Karpas-422 (cell line): Measurements from ENCODE around the gene AP1G2. TPM values are rescaled to one million over a fixed set of nuclear protein-coding genes. Genes with fewer than 3 reads are reported as not detected.
A peak's percentile ranks its signal among the peaks of the same experiment; 100 is the strongest.

Source experiments
- DNase-seq: peaks from one replicate; pipeline ENCODE4 v3.0.0-alpha.2; 2015
- H2AFZ ChIP-seq: fragments of 200-600 bp; sonication (generic); 2 replicates; pipeline ENCODE4 v1.6.1; 2014; ENCODE audit warnings: antibody characterized with exemption, low read length, mixed read lengths
- H3K27ac ChIP-seq: fragments of 200-600 bp; sonication (generic); 2 replicates; pipeline ENCODE4 v1.5.1; 2014; ENCODE audit warnings: mild to moderate bottlenecking, low read length, moderate library complexity
- H3K27me3 ChIP-seq: fragments of 200-600 bp; sonication (generic); 2 replicates; pipeline ENCODE4 v1.6.1; 2014; ENCODE audit warnings: low read length, mixed read lengths
- H3K36me3 ChIP-seq: fragments of 200-600 bp; sonication (generic); 2 replicates; pipeline ENCODE4 v1.6.1; 2014; ENCODE audit warnings: low read length, mixed read lengths; ENCODE audit not compliant: insufficient read depth
- H3K4me1 ChIP-seq: fragments of 200-600 bp; sonication (generic); 2 replicates; pipeline ENCODE4 v1.6.1; 2014; ENCODE audit warnings: mild to moderate bottlenecking, low read length, mixed read lengths
- H3K4me2 ChIP-seq: fragments of 200-600 bp; sonication (generic); 2 replicates; pipeline ENCODE4 v1.6.1; 2014; ENCODE audit warnings: low read length, low read depth, mild to moderate bottlenecking; ENCODE audit not compliant: poor library complexity, severe bottlenecking
- H3K4me3 ChIP-seq: fragments of 200-600 bp; sonication (generic); 2 replicates; pipeline ENCODE4 v1.5.1; 2014; ENCODE audit warnings: mild to moderate bottlenecking, antibody characterized with exemption, low read length, mixed read lengths
- H3K79me2 ChIP-seq: fragments of 200-600 bp; sonication (generic); 2 replicates; pipeline ENCODE4 v1.6.1; 2014; ENCODE audit warnings: mild to moderate bottlenecking, low read length, mixed read lengths
- H3K9ac ChIP-seq: fragments of 200-600 bp; sonication (generic); 2 replicates; pipeline ENCODE4 v1.6.0; 2014; ENCODE audit warnings: low read length
- H3K9me2 ChIP-seq: fragments of 200-600 bp; sonication (generic), shearing (Covaris generic); replicated peaks from 2 replicates; pipeline ENCODE4 v1.6.0; 2014; ENCODE audit warnings: mild to moderate bottlenecking, low read length, moderate library complexity; ENCODE audit not compliant: insufficient read depth
- H3K9me3 ChIP-seq: fragments of 300-700, 200-600 bp; sonication (generic); 2 replicates; pipeline ENCODE4 v1.6.1; 2014; ENCODE audit warnings: low read length, mixed read lengths
- H4K20me1 ChIP-seq: fragments of 200-600 bp; sonication (generic); 2 replicates; pipeline ENCODE4 v1.6.1; 2014; ENCODE audit warnings: mild to moderate bottlenecking, antibody characterized with exemption, low read length, low read depth; ENCODE audit not compliant: insufficient read depth
- total RNA-seq: library from RNA; depleted of rRNA; stranded (reverse); fragments of >200 nt; shearing (Covaris generic); gene quantifications from 2 replicates; pipeline ENCODE4 v1.2.3, GENCODE V29; 2014; ENCODE audit warnings: low replicate concordance

The AP1G2 gene
- total RNA-seq, 1 experiment from 2014 or later, result 207 TPM

DNA sequence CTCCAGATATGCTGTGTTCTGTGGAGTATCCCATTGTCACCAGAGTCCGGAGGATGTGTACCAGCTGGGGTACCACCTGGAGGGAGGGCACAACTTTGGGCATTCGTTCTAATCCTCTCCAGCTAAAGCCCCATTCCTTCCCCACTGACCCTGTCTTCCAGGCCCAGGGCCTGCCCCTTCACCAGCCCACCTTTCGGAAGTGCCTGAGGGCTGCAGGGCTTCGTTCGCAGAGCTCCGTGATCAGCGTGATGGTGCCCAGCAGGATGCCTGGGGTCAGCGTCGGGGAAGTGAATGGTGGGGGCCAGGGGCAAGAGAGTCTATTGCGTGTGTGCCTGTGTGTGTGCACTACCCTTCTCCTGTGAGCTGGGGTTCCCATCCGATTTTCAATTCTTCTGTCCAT is 2.0 kb downstream of the AP1G2 start:
- no peak overlapping the region for H3K4me3 ChIP-seq
- no peaks in the 10 kb centered on the region for H3K27me3 ChIP-seq
- H3K9me2 ChIP-seq, result no peaks in the 10 kb centered on the region
- H3K36me3 ChIP-seq, result peaks cover 31% of the 10 kb centered on the region; the same call in 1 of the 2 replicates
- H3K79me2 ChIP-seq, result peaks cover 23% of the 10 kb centered on the region
- no peaks in the 10 kb centered on the region for H3K9me3 ChIP-seq
- peaks cover 34% of the 10 kb centered on the region for H3K4me1 ChIP-seq
- DNase-seq, result no peak
- H4K20me1 ChIP-seq, result no peaks in the 10 kb centered on the region; the same call in 1 of the 2 replicates
- H3K9ac ChIP-seq, result peak overlapping the region; percentile 87; the same call in 1 of the 2 replicates
- H3K4me2 ChIP-seq, result no peak overlapping the region
- no peak overlapping the region for H2AFZ ChIP-seq
- H3K27ac ChIP-seq, result no peak overlapping the region

DNA sequence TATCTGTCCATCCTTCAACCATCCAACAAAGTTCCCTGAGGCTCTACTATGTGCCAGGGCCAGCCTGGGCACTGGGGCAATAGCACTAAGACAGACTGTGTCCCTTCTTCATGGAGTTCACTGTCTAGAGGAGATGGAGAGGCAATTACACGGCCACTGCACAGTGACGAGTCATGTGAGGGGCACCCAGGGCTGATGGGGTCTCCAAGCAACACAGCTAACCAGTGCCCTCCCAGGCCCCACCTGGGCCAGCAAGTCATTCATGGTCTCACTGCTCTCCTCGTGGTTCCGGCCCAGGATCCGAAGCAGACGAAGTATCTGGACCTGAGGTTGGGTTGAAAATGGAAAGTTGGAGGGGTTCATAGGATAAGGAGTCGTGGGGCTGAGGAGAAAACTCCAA is 2.7 kb downstream of the AP1G2 start:
- DNase-seq, result no peak
- Histone ChIP-seq H3K36me3 (peaks cover 36% of the 10 kb centered on the region; the same call in 1 of the 2 replicates), H3K4me2 (no peak overlapping the region), H3K27ac (no peak overlapping the region), H3K9me2 (no peaks in the 10 kb centered on the region), H3K79me2 (peaks cover 24% of the 10 kb centered on the region), H3K4me3 (no peak overlapping the region), H3K9ac (no peak overlapping the region), H3K9me3 (no peaks in the 10 kb centered on the region), H3K4me1 (peaks cover 32% of the 10 kb centered on the region), H3K27me3 (no peaks in the 10 kb centered on the region), H2AFZ (no peak overlapping the region), H4K20me1 (no peaks in the 10 kb centered on the region; the same call in 1 of the 2 replicates)

DNA sequence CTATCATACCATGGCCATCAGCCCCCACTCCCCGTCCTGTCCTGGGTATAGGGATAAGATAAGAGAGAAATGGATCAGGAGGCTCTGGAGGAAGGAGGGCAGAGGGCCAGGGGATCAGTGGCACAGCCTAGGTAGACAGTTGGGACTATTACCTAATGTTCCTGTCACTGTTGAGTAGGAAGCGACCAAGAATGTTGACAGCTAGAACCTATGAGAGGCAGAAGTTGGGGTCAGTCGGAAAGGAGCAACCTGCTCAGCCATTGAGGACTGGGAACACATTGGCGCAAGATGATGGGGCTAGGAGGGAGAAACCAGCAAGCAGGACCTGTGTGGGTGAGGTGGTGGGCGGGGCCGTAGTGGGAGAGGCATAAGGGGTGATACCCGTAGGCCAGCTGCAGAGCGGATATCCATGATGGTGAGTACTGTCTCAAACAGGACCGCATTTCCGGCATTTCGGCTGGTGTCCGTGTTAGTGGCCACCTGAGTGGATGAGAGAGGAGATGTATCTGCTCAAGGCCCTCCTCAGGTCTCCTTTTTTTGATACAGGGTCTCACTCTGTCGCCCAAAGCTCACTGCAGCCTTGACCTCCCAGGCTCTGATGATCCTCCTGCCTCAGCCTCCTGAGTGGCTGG is 3.3 kb downstream of the AP1G2 start:
- Histone ChIP-seq H3K4me3 (no peak overlapping the region), H3K9me2 (no peaks in the 10 kb centered on the region), H3K9ac (no peak overlapping the region), H3K36me3 (peaks cover 40% of the 10 kb centered on the region; the same call in 1 of the 2 replicates), H4K20me1 (peaks cover 1% of the 10 kb centered on the region), H3K79me2 (peaks cover 28% of the 10 kb centered on the region), H3K4me1 (peaks cover 27% of the 10 kb centered on the region), H3K27me3 (no peaks in the 10 kb centered on the region), H3K9me3 (no peaks in the 10 kb centered on the region), H3K4me2 (no peak overlapping the region), H3K27ac (no peak overlapping the region), H2AFZ (no peak overlapping the region)
- no peak for DNase-seq

DNA sequence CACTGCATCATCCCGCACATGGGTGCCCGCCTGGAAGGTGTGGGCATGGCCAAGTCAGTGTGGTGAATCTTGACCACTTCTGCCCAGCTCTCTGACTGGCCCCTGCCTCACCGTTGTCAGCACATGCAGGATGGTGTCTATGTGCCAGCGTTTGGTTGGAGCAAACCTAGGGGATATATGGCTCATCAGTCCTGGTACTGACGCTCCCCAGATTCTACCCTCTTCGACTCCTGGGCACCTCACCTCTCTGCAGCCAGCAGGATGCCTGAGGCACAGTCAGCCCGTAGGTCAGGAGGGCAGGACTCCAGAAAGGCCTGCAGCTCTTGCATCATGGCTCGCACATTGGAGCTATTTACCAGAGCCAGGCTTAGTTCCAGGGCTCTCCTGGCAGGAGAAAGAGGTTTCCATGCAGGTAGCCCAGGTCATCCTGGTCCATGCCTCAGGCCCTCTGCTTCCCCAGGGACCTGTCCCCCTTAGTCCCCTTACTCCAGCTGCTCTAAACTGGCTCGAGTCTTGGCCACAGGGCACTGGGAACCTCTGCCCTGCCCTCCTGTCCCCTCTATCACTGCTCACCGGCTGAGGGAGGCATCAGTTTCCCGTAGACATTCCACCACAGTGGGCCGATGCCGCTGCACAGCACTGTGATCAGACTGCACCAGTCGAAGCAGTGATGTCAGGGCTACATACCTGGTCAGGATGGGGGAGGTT is 4.0 kb downstream of the AP1G2 start:
- peaks cover 25% of the 10 kb centered on the region for H3K4me1 ChIP-seq
- no peak overlapping the region for H2AFZ ChIP-seq
- H3K27ac ChIP-seq, result no peak overlapping the region

DNA sequence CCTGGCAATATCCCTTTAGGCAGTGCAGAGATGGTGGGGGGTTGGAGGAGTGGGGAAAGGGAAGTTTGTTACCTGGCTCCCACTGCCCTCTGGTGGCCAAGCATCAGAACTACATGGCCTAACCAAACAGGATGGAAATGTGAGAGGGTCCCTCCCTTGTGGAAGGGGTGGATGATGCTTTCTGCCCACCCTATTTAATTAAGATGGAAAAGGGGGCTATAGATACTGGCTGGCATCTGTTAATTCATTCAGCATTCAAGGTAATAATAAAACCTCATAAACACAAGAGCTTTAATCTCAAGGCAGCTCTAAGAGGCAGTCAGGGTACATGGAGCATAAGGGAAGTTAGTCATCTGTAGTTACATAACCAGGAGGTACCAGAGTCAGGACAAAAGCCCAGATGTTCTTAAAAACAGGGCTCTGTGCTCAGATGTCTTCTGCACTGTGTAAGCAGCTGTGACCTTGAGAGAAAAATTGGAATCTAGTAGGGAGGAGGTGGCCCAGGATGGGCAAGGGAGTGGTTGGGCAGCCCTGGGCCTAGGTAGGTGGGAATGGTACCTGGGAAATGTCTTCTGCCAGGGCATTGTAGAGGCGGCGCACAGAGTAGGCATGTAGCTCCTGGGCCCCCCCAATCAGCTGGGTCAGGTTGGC is 4.6 kb downstream of the AP1G2 start:
- no peak overlapping the region for H2AFZ ChIP-seq
- H3K36me3 ChIP-seq, result peaks cover 53% of the 10 kb centered on the region
- H3K27ac ChIP-seq, result no peak overlapping the region

More for the DNA sequence above, 4.0 kb downstream of the AP1G2 start:
- no peak overlapping the region for H3K9ac ChIP-seq
- peaks cover 6% of the 10 kb centered on the region for H4K20me1 ChIP-seq
- H3K4me3 ChIP-seq, result no peak overlapping the region
- DNase-seq, result no peak
- H3K36me3 ChIP-seq, result peaks cover 46% of the 10 kb centered on the region; the same call in 1 of the 2 replicates
- no peaks in the 10 kb centered on the region for H3K9me2 ChIP-seq
- no peaks in the 10 kb centered on the region for H3K9me3 ChIP-seq
- peaks cover 35% of the 10 kb centered on the region for H3K79me2 ChIP-seq
- no peaks in the 10 kb centered on the region for H3K27me3 ChIP-seq
- H3K4me2 ChIP-seq, result no peak overlapping the region

DNA sequence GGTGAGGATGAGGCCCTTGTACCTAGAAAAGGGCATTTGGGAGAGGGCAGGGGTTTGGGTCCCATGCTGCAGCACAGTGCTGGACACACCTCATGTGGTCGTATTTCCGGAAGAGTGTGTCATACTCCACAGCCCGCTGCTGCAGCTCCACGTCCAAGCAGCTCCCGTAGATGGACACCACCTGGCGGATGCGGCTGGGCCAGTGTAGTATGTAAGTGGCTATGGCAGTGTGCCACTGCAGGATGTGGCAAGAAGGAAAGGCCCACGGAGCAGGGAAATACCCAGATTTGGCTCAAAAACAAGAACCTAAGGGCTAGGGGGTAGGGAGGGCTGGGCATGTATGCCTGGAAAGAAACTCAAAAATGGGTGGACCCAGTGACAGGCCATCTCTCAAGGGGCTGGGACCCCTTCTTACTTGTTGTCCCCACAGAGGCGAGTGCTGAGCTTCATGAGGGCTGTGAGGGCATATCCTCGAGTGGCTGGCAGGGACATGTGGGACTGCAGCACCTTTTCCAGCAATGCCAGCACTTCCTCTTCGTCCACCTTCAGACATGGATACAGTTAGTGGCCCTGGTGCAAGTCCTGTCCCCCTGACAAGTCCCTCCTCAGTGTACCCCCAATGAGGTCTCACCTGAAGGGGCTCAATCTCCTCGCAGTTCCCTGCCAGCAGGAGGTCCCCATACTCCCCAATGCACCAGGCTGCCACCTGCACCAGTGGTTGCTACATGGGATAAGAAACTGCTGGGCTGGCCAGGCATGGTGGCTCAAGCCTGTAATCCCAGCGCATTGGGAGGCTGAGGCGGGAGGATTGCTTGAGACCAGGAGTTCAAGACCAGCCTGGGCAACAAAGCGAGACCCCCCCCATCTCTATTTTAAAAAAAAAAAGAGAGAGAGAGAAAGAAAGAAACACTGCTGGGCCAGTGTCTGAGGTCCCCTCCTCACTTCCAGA is 5.4 kb downstream of the AP1G2 start:
- H3K9me2 ChIP-seq, result no peaks in the 10 kb centered on the region
- H4K20me1 ChIP-seq, result peaks cover 6% of the 10 kb centered on the region
- H3K4me1 ChIP-seq, result peaks cover 30% of the 10 kb centered on the region
- H3K9me3 ChIP-seq, result no peaks in the 10 kb centered on the region
- no peak overlapping the region for H2AFZ ChIP-seq
- H3K4me2 ChIP-seq, result no peak overlapping the region
- DNase-seq, result no peak
- peaks cover 42% of the 10 kb centered on the region for H3K79me2 ChIP-seq
- H3K36me3 ChIP-seq, result peaks cover 56% of the 10 kb centered on the region
- no peak overlapping the region for H3K27ac ChIP-seq
- H3K27me3 ChIP-seq, result no peaks in the 10 kb centered on the region
- no peak overlapping the region for H3K4me3 ChIP-seq
- H3K9ac ChIP-seq, result no peak overlapping the region

More for the DNA sequence above, 4.6 kb downstream of the AP1G2 start:
- Histone ChIP-seq H3K79me2 (peaks cover 36% of the 10 kb centered on the region), H3K9me3 (no peaks in the 10 kb centered on the region), H3K9ac (no peak overlapping the region), H4K20me1 (peaks cover 6% of the 10 kb centered on the region), H3K9me2 (no peaks in the 10 kb centered on the region), H3K4me1 (peaks cover 25% of the 10 kb centered on the region), H3K4me2 (no peak overlapping the region), H3K4me3 (no peak overlapping the region), H3K27me3 (no peaks in the 10 kb centered on the region)
- DNase-seq, result peak; percentile 88

DNA sequence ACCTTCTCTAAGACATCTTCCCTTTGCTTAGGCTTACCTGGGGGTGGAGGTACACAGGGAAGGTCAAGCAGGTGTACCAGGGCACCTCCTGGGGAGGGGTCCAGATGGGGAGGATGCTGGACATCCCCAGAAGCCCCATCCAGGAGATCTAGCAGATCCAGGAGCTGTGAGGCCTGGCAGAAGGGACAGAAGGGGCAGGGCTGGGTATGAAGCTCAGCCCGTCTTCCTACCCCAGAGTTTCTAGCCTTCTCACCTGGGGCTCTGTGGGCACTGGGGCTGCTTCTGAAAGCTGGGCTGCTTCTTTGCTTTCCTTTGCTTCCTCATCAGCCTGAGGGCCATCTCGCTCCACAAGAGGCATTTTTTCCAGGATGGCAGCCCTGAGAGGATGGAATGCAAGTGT is 6.3 kb downstream of the AP1G2 start:
- Histone ChIP-seq H3K4me3 (no peak overlapping the region), H3K4me1 (peaks cover 27% of the 10 kb centered on the region), H3K79me2 (peaks cover 42% of the 10 kb centered on the region), H3K36me3 (peaks cover 56% of the 10 kb centered on the region), H3K9me2 (no peaks in the 10 kb centered on the region), H4K20me1 (peaks cover 6% of the 10 kb centered on the region), H3K9me3 (no peaks in the 10 kb centered on the region), H2AFZ (no peak overlapping the region), H3K4me2 (no peak overlapping the region), H3K27me3 (no peaks in the 10 kb centered on the region), H3K27ac (no peak overlapping the region), H3K9ac (no peak overlapping the region)
- DNase-seq, result no peak
